HEK293 (cell line): ENCODE results near the gene EDNRB.

Source experiments
- CTCF ChIA-PET: fragments of 350-600 bp; formaldehyde crosslinking; extraction: SDS; loops from one replicate; lab custom pipeline; 2021; ENCODE audit warnings: antibody characterized with exemption; lab: Yijun Ruan, JAX
- POLR2A ChIA-PET: fragments of 300-600 bp; formaldehyde crosslinking; extraction: SDS; loops from one replicate; lab custom pipeline; 2020; ENCODE audit warnings: antibody characterized with exemption, inconsistent platforms; lab: Yijun Ruan, JAX
- H3K27ac ChIP-seq: fragments of 200-500 bp; sonication (Bioruptor generic); 2 replicates; pipeline ENCODE4 v1.5.1; 2014; ENCODE audit warnings: low read depth, low read length, control low read depth, inconsistent platforms; ENCODE audit errors: extremely low read depth
- H3K36me3 ChIP-seq, 2 experiments: fragments of 200-500 bp in 1 of 2; sonication (Bioruptor generic) in 1 of 2; 1 replicate in 1 of 2; 2 replicates in 1 of 2; pipeline ENCODE4 v1.5.1; 2014 to 2017; ENCODE audit warnings: inconsistent platforms in 2 of 2, low read length in 2 of 2; ENCODE audit not compliant: control insufficient read depth in 2 of 2, insufficient read depth in 1 of 2
- H3K4me1 ChIP-seq: fragments of 200-500 bp; sonication (Bioruptor generic); 2 replicates; pipeline ENCODE4 v1.5.1; 2014; ENCODE audit warnings: mild to moderate bottlenecking, low read length, inconsistent platforms; ENCODE audit not compliant: control insufficient read depth, insufficient read depth
- H3K4me3 ChIP-seq: 2 replicates; pipeline ENCODE4 v1.5.1; 2011; ENCODE audit warnings: low read depth, mild to moderate bottlenecking, control low read depth, low read length, moderate library complexity
- H3K9me3 ChIP-seq: fragments of 200-500 bp; sonication (Bioruptor generic); 2 replicates; pipeline ENCODE4 v1.5.1; 2014; ENCODE audit warnings: low read depth, low read length, inconsistent platforms; ENCODE audit not compliant: control insufficient read depth, insufficient read depth
- BCL11B ChIP-seq: fragments of 450-650 bp; formaldehyde crosslinking; IDR thresholded peaks from 2 replicates; pipeline ENCODE4 v1.5.1; 2016; ENCODE audit warnings: low read depth, missing biosample characterization, missing genetic modification characterization
- FEZF1 ChIP-seq: fragments of 450-650 bp; formaldehyde crosslinking; IDR thresholded peaks from 2 replicates; pipeline ENCODE4 v1.5.1; 2016; ENCODE audit warnings: missing biosample characterization, missing genetic modification characterization
- INSM2 ChIP-seq: fragments of 450-650 bp; formaldehyde crosslinking; IDR thresholded peaks from 2 replicates; pipeline ENCODE4 v1.5.1; 2016; ENCODE audit warnings: missing biosample characterization, missing genetic modification characterization
- WT1 ChIP-seq: fragments of 450-650 bp; formaldehyde crosslinking; IDR thresholded peaks from 2 replicates; pipeline ENCODE4 v1.5.1; 2016; ENCODE audit warnings: missing biosample characterization, missing genetic modification characterization
- ZBTB44 ChIP-seq: fragments of 450-650 bp; IDR thresholded peaks from 2 replicates; pipeline ENCODE4 v1.5.1; 2018; ENCODE audit warnings: missing biosample characterization, mild to moderate bottlenecking, missing genetic modification characterization
- ZFP37 ChIP-seq: fragments of 450-650 bp; formaldehyde crosslinking; IDR thresholded peaks from 2 replicates; pipeline ENCODE4 v1.5.1; 2016; ENCODE audit warnings: missing biosample characterization, missing genetic modification characterization
- ZIC2 ChIP-seq: fragments of 450-650 bp; formaldehyde crosslinking; IDR thresholded peaks from 2 replicates; pipeline ENCODE4 v1.5.1; 2016; ENCODE audit warnings: missing biosample characterization, missing genetic modification characterization
- ZNF114 ChIP-seq: fragments of 450-650 bp; formaldehyde crosslinking; IDR thresholded peaks from 2 replicates; pipeline ENCODE4 v1.5.0; 2017; ENCODE audit warnings: missing biosample characterization, missing genetic modification characterization
- ZNF121 ChIP-seq: fragments of 450-650 bp; formaldehyde crosslinking; IDR thresholded peaks from 2 replicates; pipeline ENCODE4 v1.5.1; 2016; ENCODE audit warnings: missing biosample characterization, missing genetic modification characterization
- ZNF132 ChIP-seq: fragments of 450-650 bp; formaldehyde crosslinking; IDR thresholded peaks from 2 replicates; pipeline ENCODE4 v1.5.1; 2017; ENCODE audit warnings: missing biosample characterization, missing genetic modification characterization, borderline replicate concordance
- ZNF155 ChIP-seq: fragments of 450-650 bp; formaldehyde crosslinking; IDR thresholded peaks from 2 replicates; pipeline ENCODE4 v1.5.1; 2016; ENCODE audit warnings: missing biosample characterization, missing genetic modification characterization
- ZNF175 ChIP-seq: fragments of 450-650 bp; formaldehyde crosslinking; IDR thresholded peaks from 2 replicates; pipeline ENCODE4 v1.5.1; 2016; ENCODE audit warnings: missing biosample characterization, missing genetic modification characterization
- ZNF211 ChIP-seq: fragments of 450-650 bp; formaldehyde crosslinking; IDR thresholded peaks from 2 replicates; pipeline ENCODE4 v1.5.1; 2016; ENCODE audit warnings: low read depth, missing biosample characterization, missing genetic modification characterization
- ZNF23 ChIP-seq: fragments of 450-650 bp; formaldehyde crosslinking; IDR thresholded peaks from 2 replicates; pipeline ENCODE4 v1.5.1; 2016; ENCODE audit warnings: missing biosample characterization, missing genetic modification characterization, borderline replicate concordance
- ZNF239 ChIP-seq: fragments of 450-650 bp; formaldehyde crosslinking; IDR thresholded peaks from 2 replicates; pipeline ENCODE4 v1.5.1; 2016; ENCODE audit warnings: missing biosample characterization, missing genetic modification characterization
- ZNF280D ChIP-seq: fragments of 450-650 bp; formaldehyde crosslinking; IDR thresholded peaks from 2 replicates; pipeline ENCODE4 v1.5.1; 2016; ENCODE audit warnings: missing biosample characterization, missing genetic modification characterization
- ZNF473 ChIP-seq: fragments of 450-650 bp; formaldehyde crosslinking; IDR thresholded peaks from 2 replicates; pipeline ENCODE4 v1.5.1; 2017; ENCODE audit warnings: missing biosample characterization, missing genetic modification characterization
- ZNF530 ChIP-seq: fragments of 450-650 bp; formaldehyde crosslinking; IDR thresholded peaks from 2 replicates; pipeline ENCODE4 v1.5.1; 2016; ENCODE audit warnings: low read depth, missing biosample characterization, missing genetic modification characterization
- ZNF623 ChIP-seq: fragments of 450-650 bp; formaldehyde crosslinking; IDR thresholded peaks from 2 replicates; pipeline ENCODE4 v1.5.1; 2016; ENCODE audit warnings: missing biosample characterization, missing genetic modification characterization
- ZNF658 ChIP-seq: fragments of 450-650 bp; formaldehyde crosslinking; IDR thresholded peaks from 2 replicates; pipeline ENCODE4; 2016; ENCODE audit warnings: missing biosample characterization, missing genetic modification characterization
- ZNF777 ChIP-seq: fragments of 450-650 bp; formaldehyde crosslinking; IDR thresholded peaks from 2 replicates; pipeline ENCODE4 v1.5.1; 2017; ENCODE audit warnings: missing biosample characterization, missing genetic modification characterization, borderline replicate concordance
- ZNF830 ChIP-seq: fragments of 450-650 bp; IDR thresholded peaks from 2 replicates; pipeline ENCODE4 v1.5.0; 2018; ENCODE audit warnings: missing biosample characterization, missing genetic modification characterization, low read depth, mild to moderate bottlenecking, moderate library complexity
- ZSCAN5A ChIP-seq: fragments of 450-650 bp; formaldehyde crosslinking; IDR thresholded peaks from 2 replicates; pipeline ENCODE4 v1.5.1; 2016; ENCODE audit warnings: missing biosample characterization, missing genetic modification characterization

The EDNRB gene

GRCh38 chr13:77894743-77895142 lies 23.9 kb downstream of the EDNRB start:
- no peaks in the 10 kb centered on the region for H3K4me1 ChIP-seq
- CTCF ChIA-PET: no interaction called here
- H3K9me3 ChIP-seq: no peaks in the 10 kb centered on the region
- H3K4me3 ChIP-seq: no peak overlapping the region
- TF ChIP-seq ZBTB44 (tag by site-specific recombination) (no peak), ZNF132 (tag by site-specific recombination) (no peak), ZNF211 (tag by site-specific recombination) (no peak), WT1 (tag by site-specific recombination) (no peak), ZNF473 (tag by site-specific recombination) (no peak), ZNF658 (tag by site-specific recombination) (no peak), ZNF155 (tag by site-specific recombination) (no peak), ZNF280D (tag by site-specific recombination) (no peak)
- no peak overlapping the region for H3K27ac ChIP-seq
- POLR2A ChIA-PET: no interaction called here
- no peaks in the 10 kb centered on the region for H3K36me3 ChIP-seq

GRCh38 chr13:77893066-77893465 lies 25.6 kb downstream of the EDNRB start:
- H3K4me3 ChIP-seq: no peak overlapping the region
- no peak overlapping the region for H3K27ac ChIP-seq
- POLR2A ChIA-PET: no interaction called here
- no peaks in the 10 kb centered on the region for H3K9me3 ChIP-seq
- CTCF ChIA-PET: no interaction called here
- no peaks in the 10 kb centered on the region for H3K4me1 ChIP-seq
- TF ChIP-seq ZNF280D (tag by site-specific recombination) (no peak), ZNF530 (tag by site-specific recombination) (no peak), BCL11B (tag by site-specific recombination) (no peak), ZFP37 (tag by site-specific recombination) (no peak), FEZF1 (tag by site-specific recombination) (no peak), ZIC2 (tag by site-specific recombination) (no peak), ZNF121 (no peak), ZSCAN5A (no peak), ZNF175 (tag by site-specific recombination) (no peak), ZNF830 (tag by site-specific recombination) (no peak), ZNF239 (no peak), ZNF623 (no peak), ZNF777 (tag by site-specific recombination) (no peak), ZNF114 (tag by site-specific recombination) (no peak), INSM2 (no peak), ZNF23 (tag by site-specific recombination) (no peak)
- TF ChIP-seq, all 188 proteins: peak for 0
- no peaks in the 10 kb centered on the region for H3K36me3 ChIP-seq
